ENCODE results near the gene FTMT. TPM values are rescaled to one million over a fixed set of nuclear protein-coding genes. Genes with fewer than 3 reads are reported as not detected.
"Not testable (repeated sequence)": the region's sequence is repeated elsewhere in the genome, so short reads cannot be mapped to it uniquely, and the experiment has no call there.

Gene FTMT
- total and polyA plus RNA-seq, 2 of the 4 experiments (the other 2 are of a cell fraction) = not detected

DNA sequence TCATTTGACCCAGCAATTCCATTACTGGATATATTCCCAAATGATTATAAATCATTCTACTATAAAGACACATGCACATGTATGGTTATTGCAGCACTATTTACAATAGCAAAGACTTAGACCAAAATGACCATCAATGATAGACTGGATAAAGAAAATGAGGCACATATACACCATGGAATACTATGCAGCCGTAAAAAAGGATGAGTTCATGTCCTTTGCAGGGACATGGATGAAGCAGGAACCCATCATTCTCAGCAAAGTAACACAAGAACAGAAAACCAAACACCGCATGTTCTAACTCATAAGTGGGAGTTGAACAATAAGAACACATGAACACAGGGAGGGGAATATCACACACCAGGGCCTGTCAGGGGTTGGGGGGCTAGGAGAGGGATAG is 46.4 kb upstream of the FTMT start:
- POLR2A ChIA-PET (ENCODE audit: unreplicated experiment); H4K8ac ChIP-seq (ENCODE audit: low read depth in 2 of 2, low read length in 2 of 2); H3K4me1 ChIP-seq (ENCODE audit: control insufficient read depth, insufficient read depth, low read length); H2BK20ac ChIP-seq (ENCODE audit: low read depth, low read length); H2AK5ac ChIP-seq (ENCODE audit: low read depth, low read length); H3K56ac ChIP-seq (ENCODE audit: extremely low read depth, insufficient read depth, low read length); H3K14ac ChIP-seq (replicated peaks; ENCODE audit: low read depth, low read length); H3K27ac ChIP-seq (ENCODE audit: insufficient read depth, low read length); H3K4ac ChIP-seq (ENCODE audit: low read depth, low read length); H2BK120ac ChIP-seq (ENCODE audit: low read depth, low read length); H2AFZ ChIP-seq (replicated peaks; ENCODE audit: low read length, poor library complexity); H3K4me3 ChIP-seq (ENCODE audit: insufficient read depth, low read depth, low read length); H3K9me1 ChIP-seq (ENCODE audit: insufficient read depth, low read length); dilution Hi-C loops (cut with HindIII; ENCODE audit: low sequenced_read_pairs, unreplicated experiment); H3K27me3 ChIP-seq (ENCODE audit: control insufficient read depth, insufficient read depth, low read length); intact Hi-C loops (cut with micrococcal nuclease); CTCF ChIA-PET; ATAC-seq (ENCODE audit: low read depth); BruUV-seq (replicated peaks); DNase-seq; in situ Hi-C loops (cut with MboI; ENCODE audit: low sequenced_read_pairs); H3K18ac ChIP-seq (ENCODE audit: low read depth, low read length); H3K4me2 ChIP-seq (ENCODE audit: low read depth, low read length); H4K5ac ChIP-seq (ENCODE audit: low read depth, low read length); H2BK15ac ChIP-seq (ENCODE audit: low read depth, low read length); H4K20me1 ChIP-seq (ENCODE audit: insufficient read depth, low read length); H3K23ac ChIP-seq (ENCODE audit: low read depth, low read length); H3K9me3 ChIP-seq (ENCODE audit: control insufficient read depth, insufficient read depth, low read length); H2AK9ac ChIP-seq (replicated peaks; ENCODE audit: low read depth, low read length, poor library complexity); H3K79me1 ChIP-seq (ENCODE audit: low read depth in 1 of 2, low read length in 2 of 2); H2BK5ac ChIP-seq (ENCODE audit: low read depth, low read length, poor library complexity, severe bottlenecking); H3K36me3 ChIP-seq (ENCODE audit: control insufficient read depth, insufficient read depth, low read length); H4K91ac ChIP-seq (ENCODE audit: insufficient read depth, low read depth, low read length); H3K9ac ChIP-seq (ENCODE audit: low read depth, low read length): not testable (repeated sequence)
- no CpG with 5 or more reads among the region's 2 CpGs for WGBS, 2 experiments (ENCODE audit: extremely low coverage in 2 of 2, insufficient read length in 1 of 2)

Data from IMR-90 (cell line).